Endothelial cell of umbilical vein (primary cell): Measurements from ENCODE around the gene NUCKS1. TPM values are rescaled to one million over a fixed set of nuclear protein-coding genes. Genes with fewer than 3 reads are reported as not detected.

Experiments used
- BruUV-seq: library from RNA; stranded (reverse); fragments of 400-500 nt; replicated peaks from 2 replicates; lab custom pipeline; 2021; lab: Mats Ljungman, UMichigan
- CTCF ChIA-PET: fragments of 300-600, 350-600 bp; sonication (Branson Sonifier 250); formaldehyde crosslinking; loops from one replicate; lab custom pipeline; 2021; ENCODE audit warnings: antibody characterized with exemption, inconsistent platforms; lab: Charles Lee
- POLR2A ChIA-PET: fragments of 300-600, 350-600 bp; sonication (Branson Sonifier 250); formaldehyde crosslinking; loops from one replicate; lab custom pipeline; 2021; ENCODE audit warnings: antibody characterized with exemption, inconsistent platforms; lab: Charles Lee
- DNase-seq: peaks from one replicate; pipeline ENCODE4 v3.0.0-alpha.2; 2011; ENCODE audit warnings: low read depth, low spot score
- FAIRE-seq: peaks from 2 replicates; lab custom pipeline; 2011; peaks lifted over from hg19 to GRCh38; lab: Jason Lieb, UNC
- H2AFZ ChIP-seq: 2 replicates; pipeline ENCODE4 v1.6.0; 2012; ENCODE audit warnings: low read depth, low read length, control low read depth, inconsistent platforms
- H3K27ac ChIP-seq: 2 replicates; pipeline ENCODE4 v1.5.1; 2011; ENCODE audit warnings: low read depth, mild to moderate bottlenecking, control low read depth, low read length, moderate library complexity; ENCODE audit not compliant: insufficient read depth
- H3K27me3 ChIP-seq, 2 experiments: 2 replicates each; pipeline versions ENCODE4 v1.6.0 to v1.6.1; 2011; ENCODE audit warnings: low read length in 2 of 2, mixed read lengths in 1 of 2; ENCODE audit not compliant: control insufficient read depth in 2 of 2, insufficient read depth in 2 of 2
- H3K36me3 ChIP-seq, 2 experiments: 2 replicates in 1 of 2; 3 replicates in 1 of 2; pipeline ENCODE4 v1.5.1; 2011; ENCODE audit warnings: low read length in 2 of 2, mild to moderate bottlenecking in 1 of 2, moderate library complexity in 1 of 2; ENCODE audit not compliant: control insufficient read depth in 2 of 2, insufficient read depth in 2 of 2; ENCODE audit errors: extremely low read depth in 1 of 2
- H3K4me1 ChIP-seq: 3 replicates; pipeline ENCODE4 v1.5.1; 2011; ENCODE audit warnings: mild to moderate bottlenecking, low read length; ENCODE audit not compliant: control insufficient read depth, insufficient read depth; ENCODE audit errors: extremely low read depth
- H3K4me2 ChIP-seq: 2 replicates; pipeline ENCODE4 v1.6.1; 2011; ENCODE audit warnings: low read length, control low read depth, mixed read lengths; ENCODE audit not compliant: insufficient read depth
- H3K4me3 ChIP-seq, 3 experiments: fragments of 200-600 bp in 1 of 3; sonication (generic), shearing (Covaris generic) in 1 of 3; replicated peaks in 1 of 3; 2 replicates each; pipeline ENCODE4 v1.5.1; 2011 to 2016; ENCODE audit warnings: control low read depth in 3 of 3, low read length in 3 of 3, mild to moderate bottlenecking in 2 of 3, inconsistent platforms in 1 of 3, low read depth in 1 of 3, moderate library complexity in 1 of 3; ENCODE audit not compliant: insufficient read depth in 1 of 3
- H3K79me2 ChIP-seq: 2 replicates; pipeline ENCODE4 v1.6.0; 2012; ENCODE audit warnings: low read length, inconsistent platforms; ENCODE audit not compliant: control insufficient read depth, insufficient read depth
- H3K9ac ChIP-seq: replicated peaks from 2 replicates; pipeline ENCODE3; 2011; ENCODE audit warnings: low read length, control low read depth; ENCODE audit not compliant: insufficient read depth; ENCODE audit errors: extremely low read depth
- H3K9me1 ChIP-seq: replicated peaks from 3 replicates; pipeline ENCODE4 v1.6.0; 2011; ENCODE audit warnings: mild to moderate bottlenecking, low read length; ENCODE audit not compliant: control insufficient read depth, insufficient read depth; ENCODE audit errors: extremely low read depth
- H3K9me3 ChIP-seq: replicated peaks from 2 replicates; pipeline ENCODE4 v1.5.1; 2012; ENCODE audit warnings: low read length, inconsistent platforms; ENCODE audit not compliant: control insufficient read depth, insufficient read depth
- H4K20me1 ChIP-seq: replicated peaks from 2 replicates; pipeline ENCODE3; 2011; ENCODE audit warnings: mild to moderate bottlenecking, low read length; ENCODE audit not compliant: control insufficient read depth, insufficient read depth; ENCODE audit errors: extremely low read depth
- CTCF ChIP-seq, 2 donors: IDR thresholded peaks; 1 replicate in 1 of 2; 2 replicates in 1 of 2; pipeline ENCODE4 v1.5.1; 2011; ENCODE audit warnings: low read length in 2 of 2, mild to moderate bottlenecking in 2 of 2, moderate library complexity in 2 of 2, control low read depth in 1 of 2, inconsistent platforms in 1 of 2, low read depth in 1 of 2; ENCODE audit not compliant: insufficient read depth in 1 of 2; ENCODE audit errors: extremely low read depth in 1 of 2
- EZH2 ChIP-seq: IDR thresholded peaks from 2 replicates; pipeline ENCODE4 v1.6.1; 2012; ENCODE audit warnings: borderline replicate concordance, low read depth, mild to moderate bottlenecking, moderate library complexity, low read length, inconsistent platforms; ENCODE audit not compliant: severe bottlenecking
- FOS ChIP-seq: IDR thresholded peaks from 2 replicates; pipeline ENCODE4 v1.6.1; 2011; ENCODE audit warnings: mild to moderate bottlenecking, low read length, moderate library complexity, borderline replicate concordance; ENCODE audit not compliant: insufficient read depth
- GATA2 ChIP-seq: IDR thresholded peaks from 2 replicates; pipeline ENCODE4 v1.7.0; 2011; ENCODE audit warnings: low read depth, mild to moderate bottlenecking, moderate library complexity, mixed read lengths, low read length; ENCODE audit not compliant: insufficient read length, insufficient read depth
- JUN ChIP-seq: IDR thresholded peaks from 2 replicates; pipeline ENCODE4 v1.6.1; 2011; ENCODE audit warnings: borderline replicate concordance, low read depth; ENCODE audit not compliant: insufficient read length, insufficient read depth
- MAX ChIP-seq: IDR thresholded peaks from 2 replicates; pipeline ENCODE4 v1.6.1; 2011; ENCODE audit not compliant: insufficient read depth, insufficient read length
- MYC ChIP-seq: IDR thresholded peaks from one replicate; pipeline ENCODE4 v1.6.1; 2011; ENCODE audit warnings: mild to moderate bottlenecking, low read depth, low read length
- POLR2A ChIP-seq: IDR thresholded peaks from 2 replicates; pipeline ENCODE4 v1.6.1; 2012; ENCODE audit warnings: low read depth, mild to moderate bottlenecking, control low read depth, low read length
- POLR2AphosphoS5 ChIP-seq: IDR thresholded peaks from 2 replicates; pipeline ENCODE4 v1.6.1; 2012; ENCODE audit warnings: low read depth, mild to moderate bottlenecking, control low read depth, low read length, moderate library complexity; ENCODE audit not compliant: insufficient read depth
- dilution Hi-C: fragments of 300-500 bp; cut with MboI; formaldehyde crosslinking; loops from one replicate; pipeline ENCODE4 v1.15.0; 2019; ENCODE audit warnings: low sequenced_read_pairs; ENCODE audit not compliant: extremely low pct_ligation_motif_present
- intact Hi-C: fragments of 100-400 bp; cut with micrococcal nuclease; formaldehyde crosslinking; loops from one replicate; pipeline ENCODE4 v1.10.0; 2022
- polyA plus RNA-seq, 4 experiments: library from polyadenylated mRNA; depleted of rRNA in 3 of 4; stranded (reverse) in 3 of 4; unstranded in 1 of 4; fragments of >200 nt; gene quantifications; 2 replicates each; pipeline versions ENCODE4 v1.2.1 to v1.2.3, GENCODE V29; 2011 to 2012; ENCODE audit warnings: missing spikeins in 1 of 4
- total RNA-seq: library from RNA; stranded (reverse); gene quantifications from 2 replicates; pipeline ENCODE4 v1.2.3, GENCODE V29; 2021

Gene NUCKS1
- total and polyA plus RNA-seq, 2 donors (not counting 3 experiments of a cell fraction or from before 2014, with no cell fraction given), result 53.7 to 282 TPM

- TF ChIP-seq GATA2 (no peak), CTCF (IDR thresholded peaks at IDR 0.05; ENCODE audit: extremely low read depth in 1 of 2, insufficient read depth in 1 of 2, low read depth in 1 of 2, low read length in 2 of 2) (no peak), MYC (no peak), POLR2A (no peak), FOS (no peak), JUN (no peak), POLR2AphosphoS5 (no peak), EZH2 (no peak), MAX (no peak)
- BruUV-seq, result no TSS peak
- H4K20me1 ChIP-seq, result no peaks in the 10 kb centered on the region
- H2AFZ ChIP-seq, result no peak overlapping the region
- no peak overlapping the region for H3K4me2 ChIP-seq
- intact Hi-C loops, result no loop called here
- no peaks in the 10 kb centered on the region for H3K9me3 ChIP-seq
- FAIRE-seq (no peak), DNase-seq (no peak)
- H3K4me3 ChIP-seq, result no peak overlapping the region
- no peaks in the 10 kb centered on the region for H3K27me3 ChIP-seq
- no peaks in the 10 kb centered on the region for H3K79me2 ChIP-seq
- H3K9ac ChIP-seq, result no peak overlapping the region
- H3K4me1 ChIP-seq, result peaks cover 16% of the 10 kb centered on the region
- ChIA-PET POLR2A (interaction anchor here (0.7 kb wide), 1 partner anchor 156 kb away, joined by 5 read pairs; no protein-coding TSS in a partner anchor), CTCF (interaction anchor here (1.0 to 2.0 kb wide), 3 partner anchors 10 to 40 kb away, joined by 3 to 4 read pairs (median 4); no protein-coding TSS in a partner anchor)
- H3K9me1 ChIP-seq, result no peaks in the 10 kb centered on the region
- H3K27ac ChIP-seq, result no peak overlapping the region
- dilution Hi-C loops, result no loop called here
- H3K36me3 ChIP-seq, result no peaks in the 10 kb centered on the region
Observed at GRCh38 chr1:205698921-205699320, 51.1 kb downstream of the NUCKS1 start.
